NT2/D1 (cell line): Measurements from ENCODE around the gene CLASP1.

Experiments
- SUZ12 ChIP-seq: IDR thresholded peaks from 2 replicates; pipeline ENCODE4 v1.6.1; 2011; ENCODE audit not compliant: insufficient read length, insufficient read depth; ENCODE audit errors: extremely low read depth
- YY1 ChIP-seq: IDR thresholded peaks from 2 replicates; pipeline ENCODE4 v1.6.1; 2011; ENCODE audit not compliant: insufficient read length, insufficient read depth
- ZNF274 ChIP-seq: IDR thresholded peaks from 2 replicates; pipeline ENCODE4 v1.6.1; 2011; ENCODE audit warnings: mild to moderate bottlenecking, low read depth, low read length

GRCh38 chr2:121567957-121568409 lies 81.3 kb downstream of the CLASP1 start:
- TF ChIP-seq YY1 (no peak), SUZ12 (no peak), ZNF274 (no peak)
